ENCODE data around the gene COA1. TPM values are rescaled to one million over a fixed set of nuclear protein-coding genes. Genes with fewer than 3 reads are reported as not detected.
A peak's percentile ranks its signal among the peaks of the same experiment; 100 is the strongest.

Gene COA1
- total and polyA plus RNA-seq, 9 of the 15 experiments (the other 6 are each of a cell fraction or from before 2014, with no cell fraction given), result 98.9 to 463 (median 181) TPM

DNA sequence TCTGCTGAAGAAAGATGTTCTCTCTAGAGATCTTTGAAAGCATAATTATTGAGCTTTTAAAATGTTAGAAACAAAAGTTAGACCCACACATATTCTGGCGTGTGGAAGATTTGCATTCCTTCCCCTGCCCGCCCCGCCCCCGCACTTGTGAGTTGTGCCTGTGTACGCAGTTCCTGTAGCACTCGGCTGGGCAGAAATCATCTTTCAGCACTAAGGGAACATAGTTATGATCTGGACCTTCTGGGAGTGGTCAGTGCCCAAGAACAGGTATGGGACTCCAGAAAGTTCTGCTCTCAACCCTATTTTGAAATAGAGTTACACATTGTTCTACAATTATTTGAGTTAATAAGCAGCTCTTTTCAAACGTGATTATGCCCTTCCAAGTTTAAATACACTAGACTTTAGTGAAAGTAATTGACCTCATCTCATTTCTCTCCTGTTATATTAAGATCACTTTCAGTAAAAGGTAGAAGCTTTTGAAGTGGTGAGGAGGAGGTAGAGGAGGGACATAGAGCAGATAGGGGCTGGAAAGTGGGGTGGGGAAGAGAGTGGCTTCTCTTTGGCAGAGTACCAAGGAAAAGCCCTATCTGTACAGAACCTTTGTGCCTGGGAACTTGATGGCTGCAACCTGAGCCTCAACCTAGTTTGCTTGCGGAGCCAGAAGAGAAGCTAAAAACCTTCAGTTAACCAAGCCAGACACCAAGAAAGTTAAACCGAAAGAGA is 34.9 kb upstream of the COA1 start:
- POLR2A ChIA-PET, result interaction anchor here (0.6 to 1.2 kb wide), 2 partner anchors 34 to 36 kb away, joined by 3 read pairs; no protein-coding TSS in a partner anchor
- intact Hi-C loops (cut with micrococcal nuclease), result loop anchor here (2.0 to 5.0 kb wide), 2 partner anchors 15 to 33 kb away; no protein-coding TSS in a partner anchor
- TF ChIP-seq PHTF2 (CRISPR knock-in tag; IDR thresholded peaks at IDR 0.05) (no peak), ZNF274 (IDR thresholded peaks at IDR 0.05; ENCODE audit: borderline replicate concordance, low read depth, low read length) (no peak), ZNF79 (CRISPR knock-in tag; IDR thresholded peaks at IDR 0.05; ENCODE audit: low read depth) (no peak), HNRNPL (IDR thresholded peaks at IDR 0.05; ENCODE audit: low read depth, low read length) (no peak), POLR2B (IDR thresholded peaks at IDR 0.05; ENCODE audit: low read depth, partially characterized antibody) (no peak), ATF4 (CRISPR knock-in tag; IDR thresholded peaks at IDR 0.05) (no peak), MEIS2 (IDR thresholded peaks at IDR 0.05; ENCODE audit: partially characterized antibody) (peak; percentile 74), ATF1 (CRISPR knock-in tag; IDR thresholded peaks at IDR 0.05) (no peak), ATF1 (tag; IDR thresholded peaks at IDR 0.05) (no peak), CXXC5 (CRISPR knock-in tag; IDR thresholded peaks at IDR 0.05) (no peak), ARNT (IDR thresholded peaks at IDR 0.05) (no peak), ZNF699 (CRISPR knock-in tag; IDR thresholded peaks at IDR 0.05; ENCODE audit: insufficient replicate concordance) (no peak), SMC3 (conservative IDR thresholded peaks at IDR 0.05; ENCODE audit: insufficient read depth, low read depth, low read length) (no peak), BDP1 (IDR thresholded peaks at IDR 0.05; ENCODE audit: insufficient read depth, insufficient read length) (no peak)
- TF ChIP-seq, protein P1, sequence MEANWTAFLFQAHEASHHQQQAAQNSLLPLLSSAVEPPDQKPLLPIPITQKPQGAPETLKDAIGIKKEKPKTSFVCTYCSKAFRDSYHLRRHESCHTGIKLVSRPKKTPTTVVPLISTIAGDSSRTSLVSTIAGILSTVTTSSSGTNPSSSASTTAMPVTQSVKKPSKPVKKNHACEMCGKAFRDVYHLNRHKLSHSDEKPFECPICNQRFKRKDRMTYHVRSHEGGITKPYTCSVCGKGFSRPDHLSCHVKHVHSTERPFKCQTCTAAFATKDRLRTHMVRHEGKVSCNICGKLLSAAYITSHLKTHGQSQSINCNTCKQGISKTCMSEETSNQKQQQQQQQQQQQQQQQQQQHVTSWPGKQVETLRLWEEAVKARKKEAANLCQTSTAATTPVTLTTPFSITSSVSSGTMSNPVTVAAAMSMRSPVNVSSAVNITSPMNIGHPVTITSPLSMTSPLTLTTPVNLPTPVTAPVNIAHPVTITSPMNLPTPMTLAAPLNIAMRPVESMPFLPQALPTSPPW (CRISPR knock-in tag; IDR thresholded peaks at IDR 0.05), result peak; percentile 41
- TF ChIP-seq, protein P2, sequence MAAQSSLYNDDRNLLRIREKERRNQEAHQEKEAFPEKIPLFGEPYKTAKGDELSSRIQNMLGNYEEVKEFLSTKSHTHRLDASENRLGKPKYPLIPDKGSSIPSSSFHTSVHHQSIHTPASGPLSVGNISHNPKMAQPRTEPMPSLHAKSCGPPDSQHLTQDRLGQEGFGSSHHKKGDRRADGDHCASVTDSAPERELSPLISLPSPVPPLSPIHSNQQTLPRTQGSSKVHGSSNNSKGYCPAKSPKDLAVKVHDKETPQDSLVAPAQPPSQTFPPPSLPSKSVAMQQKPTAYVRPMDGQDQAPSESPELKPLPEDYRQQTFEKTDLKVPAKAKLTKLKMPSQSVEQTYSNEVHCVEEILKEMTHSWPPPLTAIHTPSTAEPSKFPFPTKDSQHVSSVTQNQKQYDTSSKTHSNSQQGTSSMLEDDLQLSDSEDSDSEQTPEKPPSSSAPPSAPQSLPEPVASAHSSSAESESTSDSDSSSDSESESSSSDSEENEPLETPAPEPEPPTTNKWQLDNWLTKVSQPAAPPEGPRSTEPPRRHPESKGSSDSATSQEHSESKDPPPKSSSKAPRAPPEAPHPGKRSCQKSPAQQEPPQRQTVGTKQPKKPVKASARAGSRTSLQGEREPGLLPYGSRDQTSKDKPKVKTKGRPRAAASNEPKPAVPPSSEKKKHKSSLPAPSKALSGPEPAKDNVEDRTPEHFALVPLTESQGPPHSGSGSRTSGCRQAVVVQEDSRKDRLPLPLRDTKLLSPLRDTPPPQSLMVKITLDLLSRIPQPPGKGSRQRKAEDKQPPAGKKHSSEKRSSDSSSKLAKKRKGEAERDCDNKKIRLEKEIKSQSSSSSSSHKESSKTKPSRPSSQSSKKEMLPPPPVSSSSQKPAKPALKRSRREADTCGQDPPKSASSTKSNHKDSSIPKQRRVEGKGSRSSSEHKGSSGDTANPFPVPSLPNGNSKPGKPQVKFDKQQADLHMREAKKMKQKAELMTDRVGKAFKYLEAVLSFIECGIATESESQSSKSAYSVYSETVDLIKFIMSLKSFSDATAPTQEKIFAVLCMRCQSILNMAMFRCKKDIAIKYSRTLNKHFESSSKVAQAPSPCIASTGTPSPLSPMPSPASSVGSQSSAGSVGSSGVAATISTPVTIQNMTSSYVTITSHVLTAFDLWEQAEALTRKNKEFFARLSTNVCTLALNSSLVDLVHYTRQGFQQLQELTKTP (IDR thresholded peaks at IDR 0.05; ENCODE audit: low read depth in 1 of 2, partially characterized antibody in 2 of 2), result no peak

More for the DNA sequence above, 34.9 kb upstream of the COA1 start:
- peak; percentile 89 for FAIRE-seq
- 0 out of 2 replicates have a peak, but pooled peaks cover 3% of the 10 kb centered on the region for H4K20me1 ChIP-seq (replicated peaks; ENCODE audit: control insufficient read depth, insufficient read depth, low read length)
- WGBS (ENCODE audit: insufficient coverage, low coverage, missing lambda C conversion rate), result 3% methylated on average over 9 of the region's 9 CpGs
- H3K27ac ChIP-seq (ENCODE audit: extremely low read depth, low read depth, low read length), result peak overlapping the region; percentile 42; the same call in 2 of the 3 replicates
- no TSS peak for BruUV-seq (replicated peaks)
- H3K9me3 ChIP-seq (replicated peaks; ENCODE audit: control insufficient read depth, insufficient read depth, low read depth, low read length), result no peaks in the 10 kb centered on the region
- peak overlapping the region; percentile 50 for H2AFZ ChIP-seq (ENCODE audit: low read depth, low read length)
- peak overlapping the region; percentile 14; the same call in 1 of the 2 replicates for H3K4me3 ChIP-seq
- peak; percentile 55 to 85 (median 67) for DNase-seq (ENCODE audit: extremely low read depth in 1 of 4, low spot score in 3 of 4)
- H3K9ac ChIP-seq (ENCODE audit: insufficient read depth in 1 of 2, low read depth in 2 of 2, low read length in 2 of 2), result peak overlapping the region in 1 of 2 experiments; percentile 32; a peak in 3 of 4 replicates
- CTCF ChIA-PET (ENCODE audit: low intra/inter-chr PET ratio), result interaction anchor here (1.0 kb wide), 1 partner anchor 74 kb away, joined by 3 read pairs; no protein-coding TSS in a partner anchor
- no peaks in the 10 kb centered on the region; the same call in 2 of the 3 replicates for H3K36me3 ChIP-seq (ENCODE audit: control insufficient read depth, insufficient read depth, low read length)
- no peaks in the 10 kb centered on the region for H3K9me1 ChIP-seq (ENCODE audit: control insufficient read depth, insufficient read depth, low read length)
- in situ Hi-C loops (cut with MboI), result no loop called here
- ATAC-seq, result peak; percentile 77
- peaks cover 81% of the 10 kb centered on the region for H3K79me2 ChIP-seq (ENCODE audit: control insufficient read depth, insufficient read depth, low read length)
- H3K27me3 ChIP-seq (ENCODE audit: control insufficient read depth in 2 of 2, insufficient read depth in 2 of 2, low read length in 2 of 2), result no peaks in the 10 kb centered on the region
- H3K4me2 ChIP-seq (ENCODE audit: insufficient read depth, low read length), result peak overlapping the region; percentile 84
- H3K4me1 ChIP-seq (replicated peaks in 1 of 2; ENCODE audit: control insufficient read depth in 2 of 2, insufficient read depth in 2 of 2, low read length in 2 of 2), result peaks cover 32 to 61% of the 10 kb centered on the region in 2 experiments
